Adrenal gland (tissue), 12 donors: ENCODE results near the gene MAN1A2. TPM values are rescaled to one million over a fixed set of nuclear protein-coding genes. Genes with fewer than 3 reads are reported as not detected.

Experiments used
- DNase-seq, 7 donors: peaks; one replicate each; pipeline ENCODE4 v3.0.0-alpha.2; 2019 to 2020
- H3K27ac ChIP-seq, 5 donors: fragments of 200-600 bp; sonication (generic) in 4 of 5; 1 replicate in 3 of 5; 2 replicates in 2 of 5; pipeline versions ENCODE4 v1.5.1 to v1.8.0; 2016 to 2020; ENCODE audit warnings: mild to moderate bottlenecking in 1 of 5
- H3K27me3 ChIP-seq: fragments of 200-600 bp; 2 replicates; pipeline ENCODE4 v1.8.0; 2021
- H3K36me3 ChIP-seq, 2 donors: fragments of 200-600 bp; replicated peaks in 1 of 2; 1 replicate in 1 of 2; 2 replicates in 1 of 2; pipeline versions ENCODE4 v1.5.1 to v1.8.0; 2018 to 2022
- H3K4me1 ChIP-seq, 2 donors: fragments of 200-600 bp; replicated peaks in 1 of 2; 1 replicate in 1 of 2; 2 replicates in 1 of 2; pipeline versions ENCODE4 v1.5.1 to v1.8.0; 2018 to 2021
- H3K4me3 ChIP-seq, 4 donors: fragments of 200-600 bp; sonication (generic) in 3 of 4; one replicate each; pipeline ENCODE4 v1.5.1; 2016 to 2018
- H3K9me3 ChIP-seq, 3 donors: fragments of 200-600 bp; sonication (generic) in 1 of 3; replicated peaks in 1 of 3; 1 replicate in 2 of 3; 2 replicates in 1 of 3; pipeline versions ENCODE4 v1.5.1 to v1.8.0; 2016 to 2021
- CTCF ChIP-seq, 6 experiments: fragments of 450-650 bp in 4 of 6; fragments of 200-600 bp in 2 of 6; sonication (generic) in 1 of 6; IDR thresholded peaks; 1 replicate in 5 of 6; 2 replicates in 1 of 6; pipeline versions ENCODE4 v1.5.1 to v1.8.0; 2016 to 2021; ENCODE audit warnings: antibody characterized with exemption in 6 of 6, mild to moderate bottlenecking in 2 of 6, moderate library complexity in 1 of 6
- POLR2A ChIP-seq, 2 donors: fragments of 450-650 bp; IDR thresholded peaks; one replicate each; pipeline ENCODE4 v1.6.1; 2017; ENCODE audit warnings: antibody characterized with exemption in 2 of 2, mild to moderate bottlenecking in 2 of 2, moderate library complexity in 1 of 2
- WGBS, 4 donors: extraction: QIAGEN DNeasy Blood & Tissue Kit in 2 of 4; methylation state at CpG; one replicate each; pipeline versions ENCODE4 v1.1.5 to v1.1.7; 2013 to 2017; 5-methylcytosine and 5-hydroxymethylcytosine counted together
- intact Hi-C, 2 donors: fragments of 100-400 bp; cut with DNase I; formaldehyde crosslinking; loops; one replicate each; pipeline versions ENCODE4 v1.14.1 to v1.15.0; 2022 to 2023
- polyA plus RNA-seq, 3 donors: library from polyadenylated mRNA; stranded (reverse); fragments of 200-250 nt in 2 of 3; fragments of 350-450 nt in 1 of 3; fragmentation: Illumina TruSeq in 1 of 3; extraction: RNeasy Lipid Tissue Mini Kit (QIAGEN cat#74804) in 1 of 3; gene quantifications; one replicate each; pipeline ENCODE4 v1.2.3, GENCODE V29; 2013 to 2014
- total RNA-seq, 9 donors: library from RNA; depleted of rRNA in 4 of 9; stranded (reverse); fragments of >200 nt in 4 of 9; fragments of 120-200 nt in 1 of 9; fragmentation: NEBNext Ultra II Directional in 1 of 9; extraction: Animal tissue kit (Norgen Biotek cat#: 25700) in 1 of 9; gene quantifications; one replicate each; pipeline versions ENCODE4 v1.1.0 to v1.2.4, GENCODE V29; 2013 to 2023
- donor health status: healthy with polysubstance abuse.
- donor health status: Bipolar disorder and iron deficiency.
- donor health status: DM: yes; HTN: yes; CAD: no.
- donor health status: DM: no; HTN: no; CAD: no.
- donor health status: DM: no; HTN: no; CAD: no.
- donor health status: DM: yes; HTN: yes; CAD: no.

The MAN1A2 gene
- total and polyA plus RNA-seq, 12 donors = 4.4 to 45.2 (median 34.1) TPM

DNA sequence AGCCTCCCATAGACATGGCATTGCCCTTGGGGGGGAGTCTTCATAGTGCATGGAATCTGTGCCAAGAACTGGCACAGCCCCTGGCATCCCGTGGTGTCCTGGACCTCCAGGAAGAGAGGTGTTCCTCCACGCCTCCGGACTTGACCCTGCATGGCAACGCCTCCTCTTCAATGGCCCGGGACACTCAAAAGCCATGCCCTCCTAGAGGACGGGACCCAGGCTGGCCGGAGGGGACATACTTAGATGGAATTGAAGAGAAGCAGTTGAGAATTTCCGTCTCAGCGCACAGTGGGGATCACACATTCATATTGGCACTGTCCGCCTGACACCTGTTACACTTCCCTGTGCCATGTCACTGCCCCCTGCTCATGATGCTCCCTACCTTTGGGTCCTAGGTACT, 200.2 kb downstream of the MAN1A2 start:
- 94 to 99% (median 95%) methylated on average over 9 to 10 of the region's 10 CpGs for WGBS, 4 donors
- Histone ChIP-seq H3K27ac (no peak overlapping the region), H3K4me1 (no peaks in the 10 kb centered on the region), H3K9me3 (no peaks in the 10 kb centered on the region), H3K4me3 (no peak overlapping the region), H3K36me3 (no peaks in the 10 kb centered on the region), H3K27me3 (no peaks in the 10 kb centered on the region)
- DNase-seq = peak in 1 of 7 donors; percentile 40
- TF ChIP-seq POLR2A (IDR thresholded peaks at IDR 0.05) (no peak), CTCF (IDR thresholded peaks at IDR 0.05) (no peak)
- intact Hi-C loops = no loop called here

- Histone ChIP-seq H3K4me3 (no peak overlapping the region), H3K36me3 (no peaks in the 10 kb centered on the region), H3K27me3 (no peaks in the 10 kb centered on the region), H3K27ac (no peak overlapping the region), H3K9me3 (no peaks in the 10 kb centered on the region), H3K4me1 (no peaks in the 10 kb centered on the region)
- TF ChIP-seq CTCF (IDR thresholded peaks at IDR 0.05) (no peak), POLR2A (IDR thresholded peaks at IDR 0.05) (no peak)
- WGBS, 4 donors = 78 to 92% (median 81%) methylated on average over 3 of the region's 3 CpGs
- DNase-seq = no peak
- intact Hi-C loops = no loop called here
Observed at GRCh38 chr1:117567976-117568375, 200.7 kb downstream of the MAN1A2 start.

GRCh38 chr1:117568999-117569398, 201.8 kb downstream of the MAN1A2 start:
- Histone ChIP-seq H3K4me3 (no peak overlapping the region), H3K4me1 (no peaks in the 10 kb centered on the region), H3K9me3 (no peaks in the 10 kb centered on the region), H3K27me3 (no peaks in the 10 kb centered on the region), H3K36me3 (no peaks in the 10 kb centered on the region), H3K27ac (no peak overlapping the region)
- intact Hi-C loops = no loop called here
- TF ChIP-seq POLR2A (IDR thresholded peaks at IDR 0.05) (no peak), CTCF (IDR thresholded peaks at IDR 0.05) (no peak)
- no peak for DNase-seq
- 83 to 88% (median 84%) methylated on average over 6 of the region's 6 CpGs for WGBS, 4 donors

- TF ChIP-seq POLR2A (IDR thresholded peaks at IDR 0.05) (no peak), CTCF (IDR thresholded peaks at IDR 0.05) (no peak)
- Histone ChIP-seq H3K27me3 (no peaks in the 10 kb centered on the region), H3K9me3 (no peaks in the 10 kb centered on the region), H3K4me1 (no peaks in the 10 kb centered on the region), H3K4me3 (no peak overlapping the region), H3K36me3 (no peaks in the 10 kb centered on the region), H3K27ac (no peak overlapping the region)
- 53 to 67% (median 60%) methylated on average over 3 of the region's 3 CpGs for WGBS, 4 donors
- intact Hi-C loops = no loop called here
- DNase-seq = no peak
Observed at GRCh38 chr1:117569856-117570255, 202.6 kb downstream of the MAN1A2 start.
